Left cardiac atrium (tissue), 4 donors: ENCODE measurements around the gene PRKACA. TPM values are rescaled to one million over a fixed set of nuclear protein-coding genes. Genes with fewer than 3 reads are reported as not detected.
A peak's percentile ranks its signal among the peaks of the same experiment; 100 is the strongest.
"Not testable (repeated sequence)": the region's sequence is repeated elsewhere in the genome, so short reads cannot be mapped to it uniquely, and the experiment has no call there.

Source experiments
- ATAC-seq, 2 donors: fragments of 200-7000 bp; cut with Tn5 transposase; one replicate each; pipeline ENCODE4 v1.9.1; 2020; ENCODE audit warnings: mild to moderate bottlenecking in 2 of 2, moderate library complexity in 2 of 2
- DNase-seq: peaks from one replicate; pipeline ENCODE4 v3.0.0-alpha.2; 2020
- intact Hi-C, 2 donors: fragments of 100-400 bp; cut with DNase I; formaldehyde crosslinking; loops; one replicate each; pipeline versions ENCODE4 v1.14.1 to v1.15.1; 2022 to 2023
- total RNA-seq, 2 donors: library from RNA; stranded (reverse); fragmentation: NEBNext Ultra II Directional; extraction: Animal tissue kit (Norgen Biotek cat#: 25700); gene quantifications; one replicate each; pipeline ENCODE4 v1.2.1, GENCODE V29; 2021
- donor health status: DM: no; HTN: yes; CAD: no.
- donor health status: DM: no; HTN: yes; CAD: no; lungs with severe emphysema.
- donor health status: DM: yes; HTN: yes; CAD: no.
- donor health status: Dilated cardiomyopathy.

The PRKACA gene
- total RNA-seq, 2 donors from 2014 or later = 348 to 418 TPM

DNA sequence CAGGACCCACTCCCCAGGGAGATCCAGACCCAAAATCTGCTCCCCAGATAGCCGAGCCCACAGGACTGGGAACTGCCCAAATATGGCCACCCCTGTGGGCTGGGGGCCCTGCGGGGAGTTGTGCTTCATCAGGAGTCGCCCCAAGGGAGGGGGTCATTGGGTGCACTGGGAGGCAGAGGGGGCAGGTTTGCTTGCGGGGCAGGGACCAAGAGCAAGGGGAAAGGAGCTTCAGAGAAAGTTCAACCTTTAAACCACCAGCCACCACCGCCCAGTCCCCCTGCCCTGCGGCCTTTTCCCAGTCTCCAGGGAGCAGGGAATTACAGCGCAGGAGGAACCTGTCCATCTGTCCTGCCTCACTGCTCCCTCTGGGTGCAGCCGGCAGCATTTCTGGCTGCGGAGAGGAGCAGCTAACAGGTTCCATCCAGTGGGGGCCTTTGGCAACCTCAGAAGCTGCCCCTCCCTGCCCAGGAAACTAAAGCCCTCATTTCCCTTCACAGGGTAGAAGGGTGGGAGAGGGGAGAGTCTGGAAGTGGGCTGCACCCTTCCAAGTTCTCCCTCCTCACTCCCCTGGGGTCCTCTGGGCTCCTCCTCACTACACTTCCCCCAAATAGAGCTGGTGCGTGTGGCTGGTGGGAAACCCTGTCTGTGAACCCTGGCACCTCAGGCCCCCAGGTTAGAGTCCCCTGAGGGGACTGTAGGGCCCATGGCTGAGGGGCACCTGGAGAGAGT, 32.6 kb upstream of the PRKACA start:
- no peak for DNase-seq
- intact Hi-C loops = loop anchor here in 1 of 2 donors (10.0 kb wide), 1 partner anchor 195 kb away; no protein-coding TSS in a partner anchor
- ATAC-seq = no peak

DNA sequence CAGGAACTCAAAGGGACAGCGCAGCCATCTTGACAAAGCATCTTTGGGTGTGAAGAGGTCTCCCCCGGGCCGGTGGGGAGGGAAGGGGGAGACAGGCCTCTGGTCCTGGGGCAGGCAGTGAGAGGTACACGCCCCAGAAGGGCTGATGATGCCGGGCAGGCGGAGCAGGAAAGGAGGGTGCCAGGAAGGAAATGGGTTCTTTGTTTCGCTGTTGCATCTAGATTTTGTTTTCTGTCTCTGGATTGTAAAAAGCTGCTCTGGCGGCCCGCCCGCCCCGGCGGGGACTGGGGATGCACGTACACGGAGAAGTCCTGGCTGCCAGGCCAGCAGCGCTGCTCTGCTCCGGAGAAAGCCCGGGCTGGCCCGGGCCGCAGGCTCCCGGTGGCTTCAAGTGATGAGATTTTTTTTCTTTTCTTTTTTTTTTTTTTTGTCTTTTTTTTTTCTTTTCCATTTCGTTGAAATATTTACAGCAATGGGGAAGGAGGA, 32.0 kb upstream of the PRKACA start:
- intact Hi-C loops = loop anchor here in 1 of 2 donors (2.0 to 10.0 kb wide), 2 partner anchors 55 to 199 kb away; partner anchors contain the start of gene ADGRL1
- ATAC-seq = peak; percentile 60 to 62
- peak; percentile 89 for DNase-seq

DNA sequence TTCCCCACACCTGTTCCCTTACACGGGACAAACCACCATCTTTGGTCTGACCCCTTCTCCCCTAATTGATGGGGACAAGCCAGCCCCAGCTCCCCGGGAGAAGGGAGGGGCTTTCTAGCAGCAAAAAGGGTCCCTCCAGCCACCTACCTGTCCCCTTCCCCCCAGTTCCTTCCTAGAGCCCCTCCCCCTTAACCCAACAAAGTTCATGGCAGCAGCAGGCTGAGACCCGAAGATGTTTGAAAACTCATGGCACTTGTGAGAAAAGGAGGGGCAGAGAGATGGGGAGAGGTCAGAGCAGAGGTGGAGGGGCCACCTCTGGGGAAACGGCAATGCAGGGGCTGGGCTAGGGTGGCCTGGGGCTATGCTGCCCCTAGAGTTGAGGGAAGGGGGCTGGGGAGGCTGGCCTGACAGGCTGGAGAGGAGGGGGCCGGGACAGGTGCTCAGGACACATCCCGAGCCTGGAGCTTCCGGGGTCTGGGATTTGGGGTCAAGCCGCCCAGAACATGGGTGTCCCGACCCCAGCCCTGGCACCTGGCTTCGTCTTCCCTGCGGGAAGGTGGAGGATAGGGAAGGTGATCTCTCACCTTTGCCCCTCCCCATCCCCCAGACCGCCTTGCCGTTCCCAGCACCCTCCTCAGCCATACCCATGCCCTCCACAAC, 31.3 kb upstream of the PRKACA start:
- intact Hi-C loops = loop anchor here in 1 of 2 donors (2.0 to 10.0 kb wide), 2 partner anchors 56 to 200 kb away; partner anchors contain the start of gene ADGRL1
- DNase-seq (no peak), ATAC-seq (peak in 1 of 2 donors; percentile 1)

DNA sequence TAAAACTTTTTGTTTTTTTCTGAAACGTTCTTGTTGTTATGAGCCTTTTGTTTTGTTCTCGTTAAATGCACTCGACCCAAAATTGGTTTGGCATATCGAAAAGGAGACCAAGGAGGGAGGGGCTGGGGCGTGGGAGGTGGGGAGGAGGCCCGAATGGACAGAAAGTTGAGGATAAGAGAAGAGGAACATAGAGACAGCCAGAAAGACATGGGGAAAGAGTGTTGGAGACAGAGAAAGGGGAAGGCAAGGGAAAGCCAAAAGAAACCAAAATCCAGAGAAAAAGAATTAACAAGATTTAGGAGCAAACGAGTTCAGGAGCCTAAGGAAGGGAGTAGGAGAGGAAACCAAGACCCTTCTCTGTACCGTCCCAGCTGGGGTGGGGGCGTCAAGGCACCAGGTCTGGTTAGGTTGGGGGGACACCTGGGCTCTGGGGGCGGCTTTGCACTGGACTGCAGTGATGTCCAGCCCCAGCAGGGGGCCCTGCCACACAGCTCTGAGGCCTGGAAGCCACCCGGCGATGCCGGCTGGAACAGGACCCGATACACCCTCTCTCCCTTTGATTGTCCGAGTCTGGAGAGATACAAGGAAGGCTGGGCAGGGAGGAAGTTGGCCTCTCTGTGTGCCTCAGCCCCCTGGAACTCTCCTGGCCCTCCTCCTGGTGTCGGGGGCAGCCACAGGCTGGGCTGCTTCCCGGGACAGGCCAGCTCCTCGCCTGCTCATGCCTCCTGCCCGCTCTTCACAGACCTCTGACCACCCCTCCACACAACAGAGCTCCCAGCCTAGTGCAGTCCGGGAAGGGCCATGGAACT, 30.4 kb upstream of the PRKACA start:
- peak; percentile 85 for DNase-seq
- intact Hi-C loops = loop anchor here in 1 of 2 donors (2.0 to 10.0 kb wide), 2 partner anchors 57 to 201 kb away; partner anchors contain the start of gene ADGRL1
- peak; percentile 83 to 87 for ATAC-seq

DNA sequence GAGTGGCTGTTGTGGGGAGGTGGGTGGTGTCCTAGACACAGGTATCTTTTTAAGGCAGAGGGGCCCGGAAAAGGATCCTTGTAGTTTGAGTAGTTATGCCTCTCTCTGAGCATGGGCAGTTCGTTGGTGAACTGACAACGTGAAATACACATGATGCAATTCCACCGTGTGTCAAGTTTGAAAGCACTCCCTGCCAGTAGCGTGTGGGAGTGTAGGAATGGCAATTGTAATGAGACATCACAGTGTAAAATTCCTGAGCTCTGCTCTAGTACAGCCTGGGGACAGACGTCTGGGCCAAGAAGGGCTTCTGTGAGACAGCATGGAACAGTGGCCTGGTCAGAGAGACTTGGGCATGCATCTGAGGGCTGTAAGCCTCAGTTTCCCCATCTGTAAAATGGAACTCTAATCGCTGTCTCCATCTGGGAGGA, 29.2 kb upstream of the PRKACA start:
- ATAC-seq = peak in 1 of 2 donors; percentile 39
- intact Hi-C loops = loop anchor here in 1 of 2 donors (10.0 kb wide), 1 partner anchor 58 kb away; the partner anchor contains the start of gene ADGRL1

DNA sequence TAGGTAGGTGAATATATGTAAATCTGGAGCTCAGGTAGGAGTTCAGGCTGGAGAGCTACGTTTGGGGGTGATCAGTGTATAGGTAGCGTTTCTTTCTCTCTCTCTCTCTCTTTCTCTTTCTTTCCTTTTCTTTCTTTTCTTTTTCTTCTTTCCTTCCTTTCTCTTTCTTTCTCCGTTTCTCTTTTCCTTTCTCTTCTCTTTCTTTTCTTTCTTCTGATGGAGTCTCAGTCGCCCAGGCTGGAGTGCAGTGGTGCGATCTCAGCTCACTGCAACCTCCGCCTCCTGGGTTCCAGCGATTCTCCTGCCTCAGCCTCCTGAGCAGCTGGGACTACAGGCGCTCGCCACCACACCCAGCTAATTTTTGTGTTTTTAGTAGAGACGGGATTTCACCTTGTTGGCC, 28.6 kb upstream of the PRKACA start:
- DNase-seq, ATAC-seq: not testable (repeated sequence)
- intact Hi-C loops = loop anchor here in 1 of 2 donors (10.0 kb wide), 1 partner anchor 59 kb away; the partner anchor contains the start of gene ADGRL1

More for the DNA sequence above, 29.2 kb upstream of the PRKACA start:
- DNase-seq = no peak

DNA sequence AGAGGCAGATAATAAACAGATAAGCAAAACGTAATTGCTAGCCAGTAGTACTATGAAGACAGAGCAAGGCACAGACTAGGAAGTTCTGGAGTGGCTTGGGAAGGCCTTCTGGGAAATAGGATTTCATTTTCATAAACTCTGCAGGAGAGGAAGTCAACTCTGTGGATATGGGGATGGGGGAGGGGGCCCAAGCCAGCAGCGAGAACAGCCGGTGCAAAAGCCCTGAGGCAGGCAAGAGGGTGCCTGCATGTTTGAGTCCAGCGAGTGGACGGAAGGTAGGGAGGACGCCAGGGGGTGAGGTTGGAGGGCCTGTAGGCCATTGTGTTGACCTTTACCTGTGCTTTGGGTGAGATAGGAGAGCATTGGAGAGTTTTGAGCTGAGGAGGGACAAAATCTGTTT, 27.8 kb upstream of the PRKACA start:
- no peak for ATAC-seq
- intact Hi-C loops = loop anchor here in 1 of 2 donors (10.0 kb wide), 1 partner anchor 59 kb away; the partner anchor contains the start of gene ADGRL1
- no peak for DNase-seq

DNA sequence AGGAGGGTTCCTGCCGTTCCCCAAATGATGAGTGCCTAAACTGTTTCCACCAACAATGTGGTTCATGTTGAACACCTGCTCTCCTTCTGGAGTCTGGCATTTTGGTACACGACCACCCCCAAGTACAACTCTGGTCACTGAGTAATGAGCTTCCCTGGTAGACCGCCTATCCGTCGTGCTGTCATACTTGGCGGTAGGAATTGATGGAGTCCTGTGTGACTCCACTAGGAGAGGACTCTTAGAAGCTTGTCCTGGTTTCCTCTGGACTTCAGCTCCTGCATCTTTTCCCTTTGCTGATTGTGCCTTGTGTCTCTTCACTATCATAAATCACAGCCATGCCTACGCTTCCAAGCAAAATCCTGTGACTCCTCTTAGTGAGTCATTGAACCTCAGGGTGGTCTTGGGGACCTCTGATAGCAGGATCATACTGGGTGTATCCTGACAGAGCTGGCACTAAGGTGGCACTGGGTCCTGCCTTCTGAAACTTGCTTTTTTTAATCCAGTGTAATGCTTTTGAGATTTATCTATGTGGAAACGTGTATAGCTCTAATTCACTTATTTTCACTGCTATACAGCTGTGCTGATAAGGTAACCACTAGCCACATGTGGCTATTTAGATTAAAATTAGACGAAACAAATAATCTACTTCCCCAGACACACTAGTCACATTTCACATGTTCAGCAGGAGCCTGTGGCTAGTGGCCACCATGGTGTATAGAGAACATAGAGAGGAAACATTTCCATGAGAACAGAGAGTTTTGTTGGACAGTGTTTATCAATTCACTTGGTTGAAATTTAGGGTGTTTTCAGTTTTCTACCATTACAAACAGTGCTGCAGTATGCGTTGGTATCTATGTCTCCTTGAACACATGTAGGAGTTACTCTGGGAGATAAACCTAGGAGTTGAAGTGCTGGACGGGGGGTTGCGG, 25.0 kb upstream of the PRKACA start:
- intact Hi-C loops = loop anchor here in 1 of 2 donors (10.0 kb wide), 1 partner anchor 62 kb away; the partner anchor contains the start of gene ADGRL1
- DNase-seq (no peak), ATAC-seq (peak in 1 of 2 donors; percentile 10)

DNA sequence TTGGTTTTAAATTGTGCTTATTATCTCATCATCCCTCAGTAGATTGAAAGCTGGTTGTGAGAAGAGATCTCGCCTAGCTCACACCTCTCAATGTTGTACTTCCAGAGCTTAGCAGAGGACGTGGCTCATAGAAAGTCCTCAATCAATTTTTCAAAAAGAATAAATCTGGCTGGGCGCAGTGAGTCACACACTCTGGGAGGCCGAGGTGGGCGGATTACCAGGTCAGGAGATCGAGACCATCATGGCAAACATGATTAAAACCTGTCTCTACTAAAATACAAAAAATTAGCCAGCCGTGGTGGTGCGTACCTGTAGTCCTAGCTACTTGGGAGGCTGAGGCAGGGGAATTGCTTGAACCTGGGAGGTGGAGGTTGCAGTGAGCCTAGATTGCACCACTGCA, 23.5 kb upstream of the PRKACA start:
- DNase-seq = no peak
- intact Hi-C loops = loop anchor here in 1 of 2 donors (10.0 kb wide), 1 partner anchor 64 kb away; the partner anchor contains the start of gene ADGRL1

DNA sequence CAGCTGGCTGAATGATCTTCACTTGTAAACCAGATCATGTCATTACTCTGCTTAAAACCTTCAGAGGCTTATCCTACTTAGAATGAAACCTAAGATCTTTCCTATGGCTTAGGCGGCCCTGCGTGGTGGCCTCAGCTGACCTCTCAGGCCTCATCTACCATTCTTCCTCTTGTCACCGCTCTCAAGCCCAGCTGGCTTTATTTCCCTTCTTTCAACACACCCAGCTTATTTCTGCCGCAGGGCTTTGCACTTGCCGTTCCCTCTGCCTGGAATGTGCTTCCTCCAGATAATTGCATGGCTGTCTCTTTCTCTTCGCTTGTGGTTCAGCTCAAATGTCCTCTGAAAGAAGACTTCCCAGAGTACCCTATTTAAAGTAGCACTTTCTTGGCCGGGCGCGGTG, 22.4 kb upstream of the PRKACA start:
- intact Hi-C loops = loop anchor here in 1 of 2 donors (5.0 to 10.0 kb wide), 2 partner anchors 63 to 65 kb away; partner anchors contain the start of gene ADGRL1
- DNase-seq (no peak), ATAC-seq (no peak)

More for the DNA sequence above, 23.5 kb upstream of the PRKACA start:
- no peak for ATAC-seq

DNA sequence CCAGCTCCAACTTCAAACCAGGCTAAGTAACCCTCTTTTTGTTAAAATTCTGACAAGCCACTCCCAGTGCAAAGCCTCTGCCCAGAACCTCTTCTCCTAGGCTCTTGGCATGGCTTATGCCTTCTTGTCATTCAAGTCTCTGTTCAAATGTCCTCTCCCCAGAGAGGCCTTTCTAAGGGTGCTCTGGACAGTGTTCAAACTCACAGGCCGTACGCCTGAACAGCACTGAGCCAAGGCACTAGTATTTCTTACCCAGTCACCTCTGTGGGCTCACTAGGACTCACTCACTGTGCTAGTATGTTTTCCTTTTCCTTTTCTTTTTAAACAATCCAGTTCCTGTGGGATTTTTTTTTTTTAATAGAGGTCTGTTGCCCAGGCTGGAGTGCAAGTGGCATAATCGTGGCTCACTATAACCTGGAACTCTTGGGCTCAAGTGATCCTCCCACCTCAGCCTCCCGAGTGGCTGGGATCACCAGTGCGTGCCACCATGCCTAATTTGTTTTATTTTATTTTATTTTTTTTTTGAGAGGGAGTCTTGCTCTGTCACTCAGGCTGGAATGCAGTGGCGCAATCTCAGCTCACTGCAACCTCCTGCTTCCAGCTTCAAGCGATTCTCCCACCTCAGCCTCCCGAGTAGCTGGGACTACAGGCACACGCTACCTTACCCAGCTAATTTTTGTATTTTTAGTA, 21.2 kb upstream of the PRKACA start:
- DNase-seq = no peak
- intact Hi-C loops = loop anchor here in 1 of 2 donors (5.0 kb wide), 1 partner anchor 61 kb away; no protein-coding TSS in a partner anchor
- ATAC-seq = no peak

DNA sequence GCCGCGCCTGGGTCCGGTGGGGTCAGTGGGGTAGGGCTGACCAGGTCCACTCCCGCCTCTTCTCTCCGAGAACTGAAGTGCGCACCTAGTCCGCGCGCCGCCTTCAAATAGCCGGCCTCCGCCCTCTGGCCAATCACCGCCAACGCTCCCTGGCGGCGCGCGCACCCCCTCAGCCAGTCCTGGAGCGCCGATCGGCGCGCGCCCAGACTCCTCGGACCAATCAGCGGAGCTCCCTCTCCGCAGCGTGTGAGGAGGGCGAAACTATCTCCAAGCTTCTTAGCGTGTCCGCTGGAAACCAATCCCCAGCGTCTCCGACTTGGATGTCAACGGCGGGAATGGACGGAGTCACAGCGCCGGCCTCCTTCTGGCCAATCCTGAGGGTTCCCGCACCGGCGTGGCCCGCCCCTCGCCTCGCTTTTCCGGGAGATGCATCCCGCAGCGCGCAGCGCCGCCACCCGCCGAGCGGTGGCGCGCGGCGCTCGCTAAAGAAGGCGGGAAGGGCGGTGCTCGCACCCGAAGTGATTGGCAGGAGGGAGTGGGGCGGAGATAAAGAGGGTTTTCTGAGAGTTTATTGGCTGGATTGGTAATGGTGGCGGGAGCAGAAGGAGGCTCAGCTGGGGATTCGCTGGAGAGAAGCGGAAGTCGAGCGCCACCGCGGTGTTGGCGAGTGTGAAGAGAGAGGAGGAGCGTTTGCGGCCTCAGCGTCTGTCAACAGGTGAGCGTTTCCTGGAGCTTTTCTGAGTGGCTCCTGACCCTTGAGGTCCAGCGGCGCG, 19.1 kb upstream of the PRKACA start, which contains the start of gene ASF1B:
Gene ASF1B (minus strand): TSS at position 81 of the 773 bp plus-strand sequence. CDS start 133 bp downstream, outside the sequence.
- intact Hi-C loops = loop anchor here in 1 of 2 donors (5.0 kb wide), 1 partner anchor 59 kb away; no protein-coding TSS in a partner anchor
- peak; percentile 99 for DNase-seq
- peak; percentile 94 to 96 for ATAC-seq

DNA sequence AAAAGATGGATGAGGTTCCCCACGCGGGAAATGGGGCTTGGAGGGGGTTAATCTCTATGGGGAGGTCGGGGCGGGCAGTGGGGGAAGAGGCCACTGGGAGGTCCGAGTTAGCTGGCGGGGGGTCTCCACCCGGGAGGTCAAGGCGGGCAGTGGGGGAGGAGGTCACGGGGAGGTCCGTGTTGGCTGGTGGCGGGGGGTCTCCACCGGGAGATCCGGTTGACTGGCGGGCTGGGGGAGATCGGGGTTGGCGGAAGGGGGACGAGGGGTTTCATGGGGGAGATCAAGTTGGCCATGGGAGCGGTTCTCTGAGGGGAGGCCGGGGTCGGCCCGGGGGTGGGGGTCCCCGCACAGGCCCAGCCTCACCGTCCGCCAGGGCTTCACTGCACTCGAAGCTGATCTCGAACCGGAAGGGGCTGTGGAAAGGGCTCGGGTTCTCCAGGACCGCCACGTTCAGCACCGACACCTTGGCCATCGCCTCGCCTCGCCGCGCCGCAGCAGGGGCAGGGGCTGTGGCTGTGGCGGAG, 18.5 kb upstream of the PRKACA start:
- DNase-seq (no peak), ATAC-seq (no peak)
- intact Hi-C loops = loop anchor here in 1 of 2 donors (5.0 kb wide), 1 partner anchor 59 kb away; no protein-coding TSS in a partner anchor

DNA sequence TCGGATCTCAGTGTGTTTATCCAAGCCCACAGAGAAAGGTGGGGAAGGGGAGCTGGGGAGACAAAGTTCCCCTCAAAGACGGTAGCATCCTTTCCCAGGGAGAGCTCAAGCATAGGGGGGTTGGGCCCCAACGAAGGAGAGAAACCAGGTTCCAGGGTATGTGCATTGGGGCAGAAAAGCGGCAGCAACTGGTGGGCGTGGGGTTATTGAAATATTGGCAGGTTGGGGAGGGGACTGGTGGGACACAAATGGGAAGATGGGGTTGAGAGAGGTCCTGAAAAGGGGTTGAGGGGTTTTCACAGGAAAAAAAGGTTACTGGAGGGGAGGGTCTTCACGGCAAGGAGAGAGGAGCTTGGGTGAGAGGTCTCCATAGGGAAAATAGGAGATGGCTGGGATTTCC, 17.8 kb upstream of the PRKACA start:
- ATAC-seq = no peak
- no peak for DNase-seq
- intact Hi-C loops = loop anchor here in 1 of 2 donors (5.0 kb wide), 1 partner anchor 58 kb away; no protein-coding TSS in a partner anchor

DNA sequence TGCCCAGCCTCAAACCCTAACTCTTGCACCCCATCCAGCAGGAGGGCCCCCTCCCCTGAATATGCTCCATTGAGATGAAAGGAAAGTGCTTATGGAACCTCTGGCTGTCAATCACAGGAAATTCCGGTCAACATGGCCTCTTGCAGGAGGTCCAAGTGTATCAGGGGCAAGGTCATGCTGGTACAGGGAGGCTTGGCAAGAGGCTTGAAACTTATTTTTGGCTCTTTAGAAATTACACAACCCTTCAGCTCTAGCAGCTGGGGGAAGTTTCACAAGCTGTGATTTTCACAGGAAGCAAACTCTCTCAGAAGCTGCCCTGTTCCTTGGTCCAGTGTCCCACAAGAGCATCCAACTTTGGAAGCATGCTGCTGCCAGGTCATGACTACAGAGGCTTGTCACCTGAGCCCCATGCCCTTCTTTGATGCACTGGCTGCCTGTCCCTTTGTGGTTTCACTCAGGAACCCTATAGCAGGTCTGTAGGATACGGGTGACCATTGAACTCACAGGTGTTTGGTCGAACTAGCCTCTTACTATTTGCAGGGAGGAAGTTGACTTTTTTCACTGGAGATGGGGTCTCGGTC, 10.5 kb upstream of the PRKACA start:
- no peak for DNase-seq
- intact Hi-C loops = no loop called here
- ATAC-seq = peak; percentile 84 to 85
